Stimulated activated effector memory CD8-positive, alpha-beta T cell treated with anti-CD3 and anti-CD28 coated beads, Interleukin-12 subunit alpha, Interleukin-12 subunit beta, amount 100 ng/mL, for 72 hours (primary cell): ENCODE results near the gene CHD9.

Source experiments
- ATAC-seq: fragments of 150-1000 bp; cut with Tn5 transposase; 2 replicates; pipeline ENCODE4 v1.10.0; 2021
- DNase-seq, 2 donors: peaks; one replicate each; pipeline ENCODE4 v3.0.0; 2021 to 2022; ENCODE audit warnings: low spot score in 2 of 2
- H3K27ac Mint-ChIP-seq: one replicate; pipeline ENCODE4 v1.8.0; 2022; ENCODE audit warnings: mild to moderate bottlenecking, mixed read lengths
- H3K36me3 Mint-ChIP-seq: one replicate; pipeline ENCODE4 v1.8.0; 2022; ENCODE audit warnings: mild to moderate bottlenecking, mixed read lengths
- H3K4me1 Mint-ChIP-seq: one replicate; pipeline ENCODE4 v1.8.0; 2022; ENCODE audit warnings: mixed read lengths
- H3K4me3 Mint-ChIP-seq: one replicate; pipeline ENCODE4 v1.8.0; 2022; ENCODE audit warnings: mild to moderate bottlenecking, mixed read lengths
- H3K9me3 Mint-ChIP-seq: one replicate; pipeline ENCODE4 v1.8.0; 2022; ENCODE audit warnings: mixed read lengths

CHD9 gene

DNA sequence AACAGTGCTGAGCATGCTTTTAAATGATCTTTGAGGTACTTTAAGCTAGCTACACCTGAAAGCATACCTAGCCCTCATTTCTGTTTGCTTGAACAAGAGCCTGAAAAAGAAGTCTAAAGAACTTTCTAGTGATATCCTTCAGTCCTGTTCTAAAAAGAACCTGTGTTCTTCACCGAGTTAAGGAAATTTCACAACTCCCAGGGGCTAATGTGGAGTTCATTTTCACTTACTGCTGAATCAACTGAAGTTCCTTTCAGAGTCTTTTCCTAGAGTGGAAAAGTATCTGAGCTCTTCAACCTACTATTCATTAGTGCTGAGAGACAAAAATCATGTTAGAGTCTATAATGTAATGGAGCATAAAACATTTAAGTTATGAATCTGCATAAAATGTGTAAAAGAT lies 66.9 kb downstream of the CHD9 start:
- Mint-ChIP-seq H3K4me1 (peaks cover 5% of the 10 kb centered on the region), H3K27ac (peak overlapping the region; percentile 55), H3K4me3 (no peak overlapping the region), H3K9me3 (no peaks in the 10 kb centered on the region), H3K36me3 (no peaks in the 10 kb centered on the region)
- DNase-seq (no peak), ATAC-seq (no peak)

GRCh38 chr16:53123747-53124146 lies 69.0 kb downstream of the CHD9 start:
- no peak for DNase-seq
- Mint-ChIP-seq H3K4me1 (peaks cover 7% of the 10 kb centered on the region), H3K27ac (no peak overlapping the region), H3K9me3 (no peaks in the 10 kb centered on the region), H3K36me3 (no peaks in the 10 kb centered on the region), H3K4me3 (no peak overlapping the region)
- ATAC-seq = no peak

GRCh38 chr16:53126390-53126789 lies 71.6 kb downstream of the CHD9 start:
- no peak overlapping the region for H3K4me3 Mint-ChIP-seq
- H3K27ac Mint-ChIP-seq = no peak overlapping the region

GRCh38 chr16:53129281-53130158 lies 74.7 kb downstream of the CHD9 start:
- Mint-ChIP-seq H3K4me3 (peak overlapping the region; percentile 89), H3K9me3 (no peaks in the 10 kb centered on the region), H3K4me1 (peaks cover 17% of the 10 kb centered on the region), H3K36me3 (peaks cover 13% of the 10 kb centered on the region), H3K27ac (peak overlapping the region; percentile 88)
- ATAC-seq (no peak), DNase-seq (no peak)

More at GRCh38 chr16:53126390-53126789, 71.6 kb downstream of the CHD9 start:
- Mint-ChIP-seq H3K9me3 (no peaks in the 10 kb centered on the region), H3K36me3 (peaks cover 1% of the 10 kb centered on the region), H3K4me1 (peaks cover 17% of the 10 kb centered on the region)
- DNase-seq (no peak), ATAC-seq (no peak)

- ATAC-seq (peak; percentile 91), DNase-seq (peak; percentile 95 to 96)
- no peaks in the 10 kb centered on the region for H3K9me3 Mint-ChIP-seq
- peak overlapping the region; percentile 89 for H3K4me3 Mint-ChIP-seq
- H3K27ac Mint-ChIP-seq = peak overlapping the region; percentile 88
- peaks cover 13% of the 10 kb centered on the region for H3K36me3 Mint-ChIP-seq
- H3K4me1 Mint-ChIP-seq = peaks cover 22% of the 10 kb centered on the region
These were observed 75.6 kb downstream of the CHD9 start for GRCh38 chr16:53130159-53131049.

- DNase-seq = no peak
- H3K36me3 Mint-ChIP-seq = peaks cover 13% of the 10 kb centered on the region
- H3K4me1 Mint-ChIP-seq = peaks cover 24% of the 10 kb centered on the region
- H3K9me3 Mint-ChIP-seq = no peaks in the 10 kb centered on the region
- peak overlapping the region; percentile 89 for H3K4me3 Mint-ChIP-seq
- peak; percentile 2 for ATAC-seq
- H3K27ac Mint-ChIP-seq = peak overlapping the region; percentile 88
These were observed 76.2 kb downstream of the CHD9 start for GRCh38 chr16:53131050-53131362.

DNA sequence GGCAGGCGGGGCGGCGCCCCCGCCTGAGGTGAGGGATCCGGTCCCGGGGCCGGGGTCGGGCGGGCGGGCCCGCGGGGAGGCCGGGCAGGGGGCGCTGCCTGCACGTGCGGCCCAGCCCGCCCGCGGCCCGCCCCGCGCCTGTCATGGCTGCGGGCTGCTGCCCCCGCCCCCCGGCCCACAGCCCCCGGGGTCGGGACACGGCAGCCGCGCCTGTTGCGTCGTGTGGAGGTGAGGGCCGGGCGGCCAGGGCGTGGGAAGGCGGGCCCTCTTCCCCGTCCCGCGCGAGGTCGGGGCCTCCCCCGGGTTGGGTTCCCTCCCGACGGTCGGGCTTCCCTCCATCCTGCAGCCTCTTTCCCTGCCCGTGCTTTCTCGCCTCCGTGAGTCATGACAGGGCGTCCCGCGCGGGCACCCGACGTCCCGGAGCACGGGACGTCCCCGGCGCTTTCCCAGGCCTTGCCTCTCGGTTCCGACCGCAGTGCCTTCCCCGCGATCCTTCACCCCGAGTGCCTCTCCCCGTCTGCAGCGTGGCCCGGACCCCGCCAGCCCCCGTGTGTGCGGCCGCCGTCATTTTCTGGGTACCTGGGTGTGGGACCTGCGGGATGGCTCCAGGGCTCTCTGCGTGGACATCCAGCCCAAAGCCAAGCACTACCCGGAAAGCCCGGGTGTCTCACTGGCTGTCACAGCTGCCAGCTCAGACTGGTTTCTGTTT lies 76.7 kb downstream of the CHD9 start:
- Mint-ChIP-seq H3K4me3 (peak overlapping the region; percentile 83), H3K27ac (peak overlapping the region; percentile 91), H3K4me1 (peaks cover 20% of the 10 kb centered on the region), H3K9me3 (no peaks in the 10 kb centered on the region), H3K36me3 (peaks cover 13% of the 10 kb centered on the region)
- ATAC-seq (peak; percentile 47), DNase-seq (peak; percentile 41 to 78)

- no peak overlapping the region for H3K27ac Mint-ChIP-seq
- H3K9me3 Mint-ChIP-seq = no peaks in the 10 kb centered on the region
- H3K4me3 Mint-ChIP-seq = peak overlapping the region; percentile 83
- no peak for DNase-seq
- no peak for ATAC-seq
- peaks cover 17% of the 10 kb centered on the region for H3K4me1 Mint-ChIP-seq
- H3K36me3 Mint-ChIP-seq = peaks cover 13% of the 10 kb centered on the region
These were observed 77.6 kb downstream of the CHD9 start for GRCh38 chr16:53132406-53132805.

DNA sequence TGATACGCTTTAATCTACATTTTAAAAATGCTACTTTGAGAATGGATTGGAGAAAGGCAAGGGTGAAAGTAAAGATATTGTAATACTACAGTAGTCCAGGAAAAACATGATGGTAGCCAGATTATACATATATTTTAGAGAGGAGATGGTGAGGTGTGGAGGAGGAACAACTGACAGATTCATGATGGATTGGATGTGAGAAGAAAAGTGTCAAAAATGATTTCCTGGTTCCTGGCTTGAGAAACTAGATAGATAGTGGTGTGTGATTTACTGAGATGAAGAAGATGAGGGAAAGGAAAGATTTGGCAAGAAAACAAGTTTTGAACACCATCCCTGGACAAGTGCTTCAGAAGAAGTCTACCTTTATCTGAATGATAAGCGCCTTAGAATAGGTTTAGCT lies 80.5 kb downstream of the CHD9 start:
- no peak for ATAC-seq
- no peak for DNase-seq
- H3K27ac Mint-ChIP-seq = no peak overlapping the region
- no peaks in the 10 kb centered on the region for H3K9me3 Mint-ChIP-seq
- peaks cover 13% of the 10 kb centered on the region for H3K36me3 Mint-ChIP-seq
- no peak overlapping the region for H3K4me3 Mint-ChIP-seq
- peaks cover 14% of the 10 kb centered on the region for H3K4me1 Mint-ChIP-seq

GRCh38 chr16:53142823-53143568 lies 88.2 kb downstream of the CHD9 start:
- DNase-seq (no peak), ATAC-seq (peak; percentile 64)
- H3K27ac Mint-ChIP-seq = no peak overlapping the region
- H3K36me3 Mint-ChIP-seq = no peaks in the 10 kb centered on the region
- H3K9me3 Mint-ChIP-seq = no peaks in the 10 kb centered on the region
- H3K4me3 Mint-ChIP-seq = no peak overlapping the region
- peaks cover 18% of the 10 kb centered on the region for H3K4me1 Mint-ChIP-seq

GRCh38 chr16:53147500-53148065 lies 92.8 kb downstream of the CHD9 start:
- Mint-ChIP-seq H3K9me3 (no peaks in the 10 kb centered on the region), H3K4me3 (no peak overlapping the region), H3K4me1 (peaks cover 6% of the 10 kb centered on the region), H3K27ac (peak overlapping the region; percentile 4), H3K36me3 (no peaks in the 10 kb centered on the region)
- ATAC-seq (peak; percentile 63), DNase-seq (no peak)

DNA sequence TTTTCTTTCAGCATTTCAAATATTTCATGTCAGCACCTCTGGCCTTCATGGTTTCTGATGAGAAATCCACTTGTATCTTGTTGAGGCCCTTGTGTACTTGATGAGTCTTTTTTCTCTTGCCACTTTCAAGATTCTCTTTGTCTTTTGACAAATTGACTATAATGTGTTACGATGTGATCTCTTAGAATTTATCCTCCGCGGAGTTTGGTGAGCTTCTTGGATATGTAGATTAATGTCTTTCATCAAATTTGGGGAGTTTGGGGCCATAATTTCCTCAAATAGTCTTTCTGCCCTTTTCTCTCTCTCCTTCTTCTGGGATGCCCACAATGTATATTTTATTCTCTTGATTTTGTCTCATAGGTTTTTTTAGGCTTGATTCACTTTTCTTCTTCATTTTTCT lies 96.0 kb downstream of the CHD9 start:
- DNase-seq = no peak
- Mint-ChIP-seq H3K4me1 (peaks cover 6% of the 10 kb centered on the region), H3K27ac (no peak overlapping the region), H3K9me3 (no peaks in the 10 kb centered on the region), H3K36me3 (peaks cover 4% of the 10 kb centered on the region), H3K4me3 (no peak overlapping the region)
- ATAC-seq = no peak

DNA sequence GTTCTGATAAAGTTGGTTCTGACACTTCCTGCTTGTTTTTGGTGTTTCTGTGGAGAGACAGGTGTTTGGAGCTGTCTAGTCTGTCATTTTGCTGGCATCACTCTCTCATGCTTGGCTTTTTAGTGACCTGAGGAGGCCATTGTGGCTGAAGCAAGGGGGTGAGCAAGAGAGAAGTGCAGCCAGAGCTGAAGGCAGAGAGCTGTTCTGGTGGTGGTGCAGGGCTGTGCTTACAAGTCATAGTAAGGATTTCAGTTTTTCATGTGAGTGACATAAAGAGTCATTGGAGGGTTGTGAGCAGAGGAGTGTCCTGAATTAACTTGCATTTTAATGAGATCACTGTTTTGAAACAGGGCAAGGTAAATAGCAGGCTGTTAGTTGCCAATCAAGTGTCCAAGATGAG lies 97.5 kb downstream of the CHD9 start:
- ATAC-seq (peak; percentile 76), DNase-seq (no peak)
- H3K27ac Mint-ChIP-seq = no peak overlapping the region
- peaks cover 12% of the 10 kb centered on the region for H3K4me1 Mint-ChIP-seq
- H3K36me3 Mint-ChIP-seq = peaks cover 19% of the 10 kb centered on the region
- no peak overlapping the region for H3K4me3 Mint-ChIP-seq
- no peaks in the 10 kb centered on the region for H3K9me3 Mint-ChIP-seq

- DNase-seq = no peak
- no peak for ATAC-seq
- no peak overlapping the region for H3K27ac Mint-ChIP-seq
- peaks cover 7% of the 10 kb centered on the region for H3K4me1 Mint-ChIP-seq
- no peak overlapping the region for H3K4me3 Mint-ChIP-seq
- H3K36me3 Mint-ChIP-seq = peaks cover 23% of the 10 kb centered on the region
- no peaks in the 10 kb centered on the region for H3K9me3 Mint-ChIP-seq
These were observed 98.3 kb downstream of the CHD9 start for GRCh38 chr16:53153130-53153529.
